DOHH2 (cell line): ENCODE measurements around the gene MAP1LC3B2.

ENCODE experiments used
- H3F3A ChIP-seq: fragments of 200-600 bp; sonication (generic), shearing (Covaris generic); 2 replicates; pipeline ENCODE4 v1.6.0; 2016; ENCODE audit warnings: antibody characterized with exemption, mild to moderate bottlenecking; ENCODE audit not compliant: control insufficient read depth, insufficient read depth
- H3K27ac ChIP-seq: fragments of 200-600 bp; sonication (generic); 2 replicates; pipeline ENCODE4 v1.5.1; 2014; ENCODE audit warnings: low read depth, mild to moderate bottlenecking, low read length, moderate library complexity
- H3K27me3 ChIP-seq: fragments of 200-600 bp; sonication (generic); 2 replicates; pipeline ENCODE4 v1.6.1; 2014; ENCODE audit warnings: mild to moderate bottlenecking, low read length, mixed read lengths; ENCODE audit not compliant: control insufficient read depth
- H3K36me3 ChIP-seq: fragments of 200-600 bp; sonication (generic); 2 replicates; pipeline ENCODE4 v1.6.1; 2014; ENCODE audit warnings: mild to moderate bottlenecking, low read length, moderate library complexity, mixed read lengths; ENCODE audit not compliant: control insufficient read depth
- H3K4me1 ChIP-seq: fragments of 200-600 bp; sonication (generic); 2 replicates; pipeline ENCODE4 v1.6.1; 2014; ENCODE audit warnings: mild to moderate bottlenecking, low read length, mixed read lengths; ENCODE audit not compliant: control insufficient read depth
- H3K4me2 ChIP-seq: fragments of 200-600 bp; sonication (generic); 2 replicates; pipeline ENCODE4 v1.6.0; 2014; ENCODE audit warnings: mild to moderate bottlenecking, low read length, moderate library complexity
- H3K4me3 ChIP-seq: fragments of 200-600 bp; sonication (generic); 2 replicates; pipeline ENCODE4 v1.5.1; 2014; ENCODE audit warnings: mild to moderate bottlenecking, low read length, mixed read lengths
- H3K79me2 ChIP-seq: fragments of 200-600 bp; sonication (generic); 2 replicates; pipeline ENCODE4 v1.6.1; 2014; ENCODE audit warnings: mild to moderate bottlenecking, low read length, mixed read lengths; ENCODE audit not compliant: control insufficient read depth
- H3K9me2 ChIP-seq: fragments of 200-600 bp; sonication (generic); replicated peaks from 2 replicates; pipeline ENCODE4 v1.6.1; 2014; ENCODE audit warnings: mild to moderate bottlenecking, low read length, mixed read lengths; ENCODE audit not compliant: control insufficient read depth
- H3K9me3 ChIP-seq: fragments of 200-600 bp; sonication (generic); 2 replicates; pipeline ENCODE4 v1.6.1; 2014; ENCODE audit warnings: antibody characterized with exemption, low read length, mixed read lengths; ENCODE audit not compliant: control insufficient read depth, insufficient read depth
- H4K20me1 ChIP-seq: fragments of 200-600 bp; sonication (generic); 2 replicates; pipeline ENCODE4 v1.6.0; 2014; ENCODE audit warnings: low read depth, mild to moderate bottlenecking, antibody characterized with exemption, low read length, moderate library complexity; ENCODE audit not compliant: control insufficient read depth, insufficient read depth
- EZH2phosphoT487 ChIP-seq: fragments of 200-600 bp; sonication (generic); IDR thresholded peaks from 2 replicates; pipeline ENCODE4 v1.6.1; 2017; ENCODE audit warnings: borderline replicate concordance, mild to moderate bottlenecking, antibody characterized with exemption, low read length, moderate library complexity, mixed read lengths
- TF ChIP-seq, protein P1 (sequence below): fragments of 200-600 bp; sonication (generic); IDR thresholded peaks from one replicate; pipeline ENCODE4 v1.5.1; 2014; ENCODE audit warnings: antibody characterized with exemption, mild to moderate bottlenecking, low read depth, low read length; ENCODE audit not compliant: poor library complexity, severe bottlenecking

MAP1LC3B2 gene

DNA sequence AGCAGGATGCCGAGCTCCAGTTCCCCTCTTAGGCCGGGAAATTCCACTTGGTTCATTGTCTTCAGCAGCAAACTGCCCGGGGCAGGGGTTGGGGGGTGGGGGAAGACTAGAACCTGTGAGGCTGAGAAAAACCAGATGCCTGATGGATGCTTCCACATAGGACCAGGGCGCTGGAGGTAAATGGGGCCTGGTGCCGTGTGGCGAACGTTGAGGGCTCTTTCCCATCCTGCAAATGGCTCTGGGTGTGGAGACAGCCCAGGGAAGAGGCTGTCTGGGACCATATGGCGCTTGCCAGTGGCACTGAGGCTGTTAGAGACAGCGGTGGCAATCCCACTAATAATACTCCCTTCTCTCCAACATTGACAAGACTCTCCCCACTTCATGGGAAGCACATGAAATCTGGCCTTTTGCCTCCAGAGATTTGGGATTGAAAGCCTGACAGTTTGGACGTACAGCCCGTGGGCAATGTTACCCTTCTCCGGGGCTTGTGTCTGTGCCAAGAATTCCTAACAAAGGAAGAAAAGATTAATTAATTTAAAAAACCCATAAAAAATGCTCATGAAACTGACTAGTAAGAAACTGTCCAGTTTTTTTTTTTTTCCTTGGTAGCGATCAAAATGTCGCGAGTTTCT lies 44.5 kb downstream of the MAP1LC3B2 start:
- no peak overlapping the region for H3K4me2 ChIP-seq
- H3K79me2 ChIP-seq = no peaks in the 10 kb centered on the region

DNA sequence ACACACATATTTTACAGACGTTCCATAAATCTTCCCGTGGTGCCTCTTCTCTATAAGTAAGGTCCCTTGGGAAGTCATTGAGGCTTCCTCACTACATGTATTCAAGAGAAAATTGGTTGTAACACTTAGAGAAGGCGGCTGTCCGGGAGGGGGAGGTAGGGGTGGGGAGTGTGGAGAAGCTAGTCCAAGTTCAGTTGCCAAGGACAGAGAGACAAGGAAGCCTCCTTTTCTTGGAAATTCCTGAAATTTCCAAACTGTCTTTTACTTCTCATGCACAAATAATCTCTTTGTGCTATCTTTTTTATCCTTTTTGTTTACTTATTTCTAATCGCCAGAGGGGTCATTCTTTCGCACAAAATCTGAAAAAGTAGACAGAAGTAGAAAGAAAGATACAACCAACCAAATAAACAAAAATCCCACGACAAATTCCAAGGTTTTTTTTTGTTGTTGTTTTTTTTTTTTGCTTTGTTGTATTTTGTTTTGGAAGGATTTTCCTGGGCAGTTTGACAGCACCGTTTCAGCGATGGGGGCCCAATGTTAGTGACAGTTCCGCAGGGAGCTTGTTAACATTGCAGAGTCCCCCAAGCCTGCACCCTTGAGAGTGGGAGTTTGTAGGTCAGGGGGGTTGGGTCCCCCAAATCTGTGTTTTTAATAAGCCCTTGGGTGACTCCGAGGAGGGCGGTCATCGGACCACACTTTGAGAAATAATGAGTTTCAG lies 45.2 kb downstream of the MAP1LC3B2 start:
- Histone ChIP-seq H3K9me2 (no peaks in the 10 kb centered on the region), H4K20me1 (no peaks in the 10 kb centered on the region), H3F3A (no peaks in the 10 kb centered on the region), H3K9me3 (no peaks in the 10 kb centered on the region), H3K27ac (no peak overlapping the region), H3K4me2 (no peak overlapping the region), H3K27me3 (0 out of 2 replicates have a peak, but pooled peaks cover 3% of the 10 kb centered on the region), H3K36me3 (no peaks in the 10 kb centered on the region), H3K79me2 (no peaks in the 10 kb centered on the region), H3K4me1 (no peaks in the 10 kb centered on the region), H3K4me3 (no peak overlapping the region)
- TF ChIP-seq, protein P1, sequence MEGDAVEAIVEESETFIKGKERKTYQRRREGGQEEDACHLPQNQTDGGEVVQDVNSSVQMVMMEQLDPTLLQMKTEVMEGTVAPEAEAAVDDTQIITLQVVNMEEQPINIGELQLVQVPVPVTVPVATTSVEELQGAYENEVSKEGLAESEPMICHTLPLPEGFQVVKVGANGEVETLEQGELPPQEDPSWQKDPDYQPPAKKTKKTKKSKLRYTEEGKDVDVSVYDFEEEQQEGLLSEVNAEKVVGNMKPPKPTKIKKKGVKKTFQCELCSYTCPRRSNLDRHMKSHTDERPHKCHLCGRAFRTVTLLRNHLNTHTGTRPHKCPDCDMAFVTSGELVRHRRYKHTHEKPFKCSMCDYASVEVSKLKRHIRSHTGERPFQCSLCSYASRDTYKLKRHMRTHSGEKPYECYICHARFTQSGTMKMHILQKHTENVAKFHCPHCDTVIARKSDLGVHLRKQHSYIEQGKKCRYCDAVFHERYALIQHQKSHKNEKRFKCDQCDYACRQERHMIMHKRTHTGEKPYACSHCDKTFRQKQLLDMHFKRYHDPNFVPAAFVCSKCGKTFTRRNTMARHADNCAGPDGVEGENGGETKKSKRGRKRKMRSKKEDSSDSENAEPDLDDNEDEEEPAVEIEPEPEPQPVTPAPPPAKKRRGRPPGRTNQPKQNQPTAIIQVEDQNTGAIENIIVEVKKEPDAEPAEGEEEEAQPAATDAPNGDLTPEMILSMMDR = no peak
- TF ChIP-seq EZH2phosphoT487 = no peak

More for the DNA sequence above, 44.5 kb downstream of the MAP1LC3B2 start:
- H4K20me1 ChIP-seq = no peaks in the 10 kb centered on the region
- peaks cover 3% of the 10 kb centered on the region; the same call in 1 of the 2 replicates for H3K27me3 ChIP-seq
- TF ChIP-seq, protein P1 = no peak
- no peaks in the 10 kb centered on the region for H3K36me3 ChIP-seq
- no peaks in the 10 kb centered on the region for H3K9me3 ChIP-seq
- H3K4me1 ChIP-seq = no peaks in the 10 kb centered on the region
- no peaks in the 10 kb centered on the region for H3F3A ChIP-seq
- no peak overlapping the region for H3K27ac ChIP-seq
- H3K4me3 ChIP-seq = no peak overlapping the region
- H3K9me2 ChIP-seq = no peaks in the 10 kb centered on the region

DNA sequence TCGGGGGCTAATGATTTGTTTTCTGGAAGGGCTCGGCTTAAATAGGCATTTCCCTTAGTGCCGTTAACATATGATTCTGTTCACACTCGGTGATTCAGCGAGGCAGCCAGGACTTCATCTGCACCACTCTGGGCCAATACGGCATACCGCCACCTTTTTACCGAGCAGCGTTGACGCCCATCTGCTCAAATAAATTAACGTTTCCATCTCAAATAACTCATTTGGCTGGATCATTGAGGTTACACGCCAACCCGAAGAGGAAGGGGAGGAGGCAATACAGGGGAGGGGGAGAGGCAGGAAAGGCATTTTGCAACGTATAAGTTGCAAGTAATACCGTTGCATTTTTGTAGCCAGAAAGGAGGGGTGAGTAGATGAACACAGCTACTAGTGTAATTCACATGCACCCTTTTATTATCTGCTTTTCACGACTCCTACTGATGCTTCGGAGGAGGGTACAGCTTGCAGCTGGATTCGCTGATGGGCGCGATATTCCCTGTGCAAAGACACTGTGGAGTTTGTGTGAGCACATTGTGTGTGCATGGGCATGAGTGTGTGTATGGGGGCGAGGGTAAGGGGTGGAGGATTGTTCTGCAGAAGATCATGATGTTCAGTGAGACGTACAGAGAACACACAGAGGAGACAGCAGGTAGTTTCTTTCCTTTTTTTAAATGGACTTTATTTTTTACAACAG lies 45.9 kb downstream of the MAP1LC3B2 start:
- no peak overlapping the region for H3K4me2 ChIP-seq
- H3K4me1 ChIP-seq = no peaks in the 10 kb centered on the region
- no peaks in the 10 kb centered on the region for H4K20me1 ChIP-seq
- H3K79me2 ChIP-seq = no peaks in the 10 kb centered on the region
- no peaks in the 10 kb centered on the region for H3K9me2 ChIP-seq
- no peak overlapping the region for H3K4me3 ChIP-seq
- no peaks in the 10 kb centered on the region for H3K36me3 ChIP-seq
- TF ChIP-seq, protein P1 = no peak
- no peak for TF ChIP-seq EZH2phosphoT487
- no peaks in the 10 kb centered on the region for H3K9me3 ChIP-seq
- no peaks in the 10 kb centered on the region for H3K27me3 ChIP-seq
- H3F3A ChIP-seq = no peaks in the 10 kb centered on the region
- no peak overlapping the region for H3K27ac ChIP-seq
